ENCODE results near the gene SERPINB8.

SERPINB8 gene

GRCh38 chr18:63977040-63977439, 7.2 kb downstream of the SERPINB8 start:
- no peak for DNase-seq (ENCODE audit: low spot score)
- Mint-ChIP-seq H3K4me3 (no peak overlapping the region), H3K9me3 (no peaks in the 10 kb centered on the region), H3K27ac (no peak overlapping the region), H3K27me3 (ENCODE audit: low read depth) (no peaks in the 10 kb centered on the region), H3K4me1 (ENCODE audit: low read depth) (peaks cover 15% of the 10 kb centered on the region), H3K36me3 (ENCODE audit: low read depth) (peaks cover 2% of the 10 kb centered on the region)

GRCh38 chr18:63979409-63979920, 9.6 kb downstream of the SERPINB8 start:
- no peak overlapping the region for H3K27ac Mint-ChIP-seq
- no peaks in the 10 kb centered on the region for H3K27me3 Mint-ChIP-seq (ENCODE audit: low read depth)
- H3K4me1 Mint-ChIP-seq (ENCODE audit: low read depth): peaks cover 15% of the 10 kb centered on the region
- H3K9me3 Mint-ChIP-seq: no peaks in the 10 kb centered on the region
- peak overlapping the region; percentile 34 for H3K4me3 Mint-ChIP-seq
- H3K36me3 Mint-ChIP-seq (ENCODE audit: low read depth): peaks cover 2% of the 10 kb centered on the region
- peak; percentile 23 for DNase-seq (ENCODE audit: low spot score)

- Mint-ChIP-seq H3K27ac (no peak overlapping the region), H3K9me3 (no peaks in the 10 kb centered on the region)
Observed at GRCh38 chr18:63980027-63980426, 10.1 kb downstream of the SERPINB8 start.

GRCh38 chr18:63980896-63981460, 11.1 kb downstream of the SERPINB8 start:
- Mint-ChIP-seq H3K4me3 (no peak overlapping the region), H3K36me3 (ENCODE audit: low read depth) (peaks cover 2% of the 10 kb centered on the region), H3K27me3 (ENCODE audit: low read depth) (no peaks in the 10 kb centered on the region), H3K4me1 (ENCODE audit: low read depth) (peaks cover 11% of the 10 kb centered on the region), H3K9me3 (no peaks in the 10 kb centered on the region), H3K27ac (no peak overlapping the region)
- no peak for DNase-seq (ENCODE audit: low spot score)

More at GRCh38 chr18:63980027-63980426, 10.1 kb downstream of the SERPINB8 start:
- H3K4me1 Mint-ChIP-seq (ENCODE audit: low read depth): peaks cover 14% of the 10 kb centered on the region
- no peaks in the 10 kb centered on the region for H3K27me3 Mint-ChIP-seq (ENCODE audit: low read depth)
- H3K36me3 Mint-ChIP-seq (ENCODE audit: low read depth): peaks cover 2% of the 10 kb centered on the region
- H3K4me3 Mint-ChIP-seq: peak overlapping the region; percentile 0
- no peak for DNase-seq (ENCODE audit: low spot score)

- Mint-ChIP-seq H3K4me1 (ENCODE audit: low read depth) (peaks cover 11% of the 10 kb centered on the region), H3K27me3 (ENCODE audit: low read depth) (no peaks in the 10 kb centered on the region), H3K4me3 (no peak overlapping the region), H3K27ac (no peak overlapping the region), H3K36me3 (ENCODE audit: low read depth) (peaks cover 2% of the 10 kb centered on the region), H3K9me3 (no peaks in the 10 kb centered on the region)
- DNase-seq (ENCODE audit: low spot score): no peak
Observed at GRCh38 chr18:63981719-63982118, 11.8 kb downstream of the SERPINB8 start.

GRCh38 chr18:63982361-63982760, 12.5 kb downstream of the SERPINB8 start:
- peaks cover 11% of the 10 kb centered on the region for H3K4me1 Mint-ChIP-seq (ENCODE audit: low read depth)
- no peaks in the 10 kb centered on the region for H3K27me3 Mint-ChIP-seq (ENCODE audit: low read depth)
- H3K27ac Mint-ChIP-seq: no peak overlapping the region
- no peak overlapping the region for H3K4me3 Mint-ChIP-seq
- H3K9me3 Mint-ChIP-seq: no peaks in the 10 kb centered on the region
- no peak for DNase-seq (ENCODE audit: low spot score)
- H3K36me3 Mint-ChIP-seq (ENCODE audit: low read depth): peaks cover 2% of the 10 kb centered on the region

GRCh38 chr18:63986885-63987284, 17.0 kb downstream of the SERPINB8 start:
- no peak overlapping the region for H3K27ac Mint-ChIP-seq
- H3K36me3 Mint-ChIP-seq (ENCODE audit: low read depth): peaks cover 2% of the 10 kb centered on the region
- no peak for DNase-seq (ENCODE audit: low spot score)
- no peaks in the 10 kb centered on the region for H3K9me3 Mint-ChIP-seq
- no peaks in the 10 kb centered on the region for H3K4me1 Mint-ChIP-seq (ENCODE audit: low read depth)
- H3K27me3 Mint-ChIP-seq (ENCODE audit: low read depth): no peaks in the 10 kb centered on the region
- H3K4me3 Mint-ChIP-seq: no peak overlapping the region

GRCh38 chr18:63987743-63988142, 17.9 kb downstream of the SERPINB8 start:
- no peak for DNase-seq (ENCODE audit: low spot score)
- Mint-ChIP-seq H3K4me1 (ENCODE audit: low read depth) (peaks cover 2% of the 10 kb centered on the region), H3K9me3 (no peaks in the 10 kb centered on the region), H3K27me3 (ENCODE audit: low read depth) (no peaks in the 10 kb centered on the region), H3K4me3 (no peak overlapping the region), H3K36me3 (ENCODE audit: low read depth) (no peaks in the 10 kb centered on the region), H3K27ac (no peak overlapping the region)

- Mint-ChIP-seq H3K9me3 (peaks cover 5% of the 10 kb centered on the region), H3K4me1 (ENCODE audit: low read depth) (peaks cover 2% of the 10 kb centered on the region), H3K4me3 (no peak overlapping the region), H3K27me3 (ENCODE audit: low read depth) (no peaks in the 10 kb centered on the region), H3K27ac (no peak overlapping the region), H3K36me3 (ENCODE audit: low read depth) (no peaks in the 10 kb centered on the region)
- DNase-seq (ENCODE audit: low spot score): no peak
Observed at GRCh38 chr18:63992751-63993150, 22.9 kb downstream of the SERPINB8 start.

GRCh38 chr18:63994783-63995399, 25.0 kb downstream of the SERPINB8 start:
- Mint-ChIP-seq H3K27me3 (ENCODE audit: low read depth) (no peaks in the 10 kb centered on the region), H3K4me3 (no peak overlapping the region), H3K4me1 (ENCODE audit: low read depth) (peaks cover 2% of the 10 kb centered on the region), H3K27ac (no peak overlapping the region), H3K36me3 (ENCODE audit: low read depth) (no peaks in the 10 kb centered on the region), H3K9me3 (peaks cover 5% of the 10 kb centered on the region)
- DNase-seq (ENCODE audit: low spot score): no peak

- H3K4me1 Mint-ChIP-seq (ENCODE audit: low read depth): peaks cover 2% of the 10 kb centered on the region
- no peak overlapping the region for H3K4me3 Mint-ChIP-seq
- H3K9me3 Mint-ChIP-seq: peaks cover 5% of the 10 kb centered on the region
- no peaks in the 10 kb centered on the region for H3K36me3 Mint-ChIP-seq (ENCODE audit: low read depth)
- DNase-seq (ENCODE audit: low spot score): no peak
- no peak overlapping the region for H3K27ac Mint-ChIP-seq
- H3K27me3 Mint-ChIP-seq (ENCODE audit: low read depth): no peaks in the 10 kb centered on the region
Observed at GRCh38 chr18:63997041-63997440, 27.2 kb downstream of the SERPINB8 start.

- no peak for DNase-seq (ENCODE audit: low spot score)
- Mint-ChIP-seq H3K27me3 (ENCODE audit: low read depth) (no peaks in the 10 kb centered on the region), H3K36me3 (ENCODE audit: low read depth) (no peaks in the 10 kb centered on the region), H3K4me1 (ENCODE audit: low read depth) (peaks cover under 1% of the 10 kb centered on the region), H3K4me3 (no peak overlapping the region), H3K9me3 (peaks cover 5% of the 10 kb centered on the region), H3K27ac (no peak overlapping the region)
Observed at GRCh38 chr18:63997606-63998005, 27.7 kb downstream of the SERPINB8 start.

- Mint-ChIP-seq H3K27ac (no peak overlapping the region), H3K36me3 (ENCODE audit: low read depth) (no peaks in the 10 kb centered on the region), H3K9me3 (peaks cover 5% of the 10 kb centered on the region), H3K27me3 (ENCODE audit: low read depth) (no peaks in the 10 kb centered on the region), H3K4me1 (ENCODE audit: low read depth) (no peaks in the 10 kb centered on the region), H3K4me3 (no peak overlapping the region)
- DNase-seq (ENCODE audit: low spot score): no peak
Observed at GRCh38 chr18:63999871-64000270, 30.0 kb downstream of the SERPINB8 start.

- no peaks in the 10 kb centered on the region for H3K36me3 Mint-ChIP-seq (ENCODE audit: low read depth)
- H3K27ac Mint-ChIP-seq: no peak overlapping the region
- no peak overlapping the region for H3K4me3 Mint-ChIP-seq
- H3K9me3 Mint-ChIP-seq: no peaks in the 10 kb centered on the region
- peaks cover 7% of the 10 kb centered on the region for H3K27me3 Mint-ChIP-seq (ENCODE audit: low read depth)
- H3K4me1 Mint-ChIP-seq (ENCODE audit: low read depth): no peaks in the 10 kb centered on the region
- no peak for DNase-seq (ENCODE audit: low spot score)
Observed at GRCh38 chr18:64002581-64002980, 32.7 kb downstream of the SERPINB8 start.

- Mint-ChIP-seq H3K4me1 (ENCODE audit: low read depth) (no peaks in the 10 kb centered on the region), H3K4me3 (no peak overlapping the region), H3K9me3 (no peaks in the 10 kb centered on the region), H3K27me3 (ENCODE audit: low read depth) (peaks cover 10% of the 10 kb centered on the region), H3K36me3 (ENCODE audit: low read depth) (no peaks in the 10 kb centered on the region), H3K27ac (no peak overlapping the region)
- DNase-seq (ENCODE audit: low spot score): no peak
Observed at GRCh38 chr18:64009305-64009704, 39.4 kb downstream of the SERPINB8 start.

All from T-helper 2 cell treated with Interferon-gamma antibody and Interleukin-4, amounts not matched to agents 5 μg/mL and 100 μg/mL, for 36 hours (primary cell).